WERI-Rb-1 (cell line): Measurements from ENCODE around the gene AKAP6.

Experiments
- DNase-seq: peaks from one replicate; pipeline ENCODE4 v3.0.0-alpha.2; 2020
- H3K27ac ChIP-seq: fragments of 250-450 bp; sonication (Bioruptor Pico); 2 replicates; pipeline ENCODE4 v1.5.1; 2020; ENCODE audit warnings: mild to moderate bottlenecking, moderate library complexity
- H3K27me3 ChIP-seq: fragments of 250-450 bp; sonication (Bioruptor Pico); 2 replicates; pipeline ENCODE4 v1.5.1; 2021; ENCODE audit warnings: mild to moderate bottlenecking, low read depth, moderate library complexity; ENCODE audit not compliant: insufficient read depth, severe bottlenecking
- H3K36me3 ChIP-seq: fragments of 250-450 bp; sonication (Bioruptor Pico); 2 replicates; pipeline ENCODE4 v1.5.1; 2020; ENCODE audit warnings: mild to moderate bottlenecking, moderate library complexity
- H3K4me3 ChIP-seq: 2 replicates; pipeline ENCODE4 v1.5.1; 2011; ENCODE audit warnings: low read depth, mild to moderate bottlenecking, control low read depth, low read length
- H3K9me3 ChIP-seq: fragments of 250-450 bp; sonication (Bioruptor Pico); 2 replicates; pipeline ENCODE4 v1.5.1; 2021; ENCODE audit warnings: mild to moderate bottlenecking, moderate library complexity; ENCODE audit not compliant: severe bottlenecking
- CTCF ChIP-seq: IDR thresholded peaks from 2 replicates; pipeline ENCODE4 v1.5.1; 2011; ENCODE audit warnings: low read depth, mild to moderate bottlenecking, control low read depth, inconsistent platforms, low read length

The AKAP6 gene

GRCh38 chr14:32719601-32720000 lies 390.5 kb downstream of the AKAP6 start:
- H3K36me3 ChIP-seq, result no peaks in the 10 kb centered on the region
- no peaks in the 10 kb centered on the region for H3K9me3 ChIP-seq
- no peak overlapping the region for H3K27ac ChIP-seq
- no peak for TF ChIP-seq CTCF
- H3K4me3 ChIP-seq, result no peak overlapping the region
- DNase-seq, result no peak
- no peaks in the 10 kb centered on the region for H3K27me3 ChIP-seq

- H3K27ac ChIP-seq, result no peak overlapping the region
- DNase-seq, result no peak
- no peak for TF ChIP-seq CTCF
Observed at GRCh38 chr14:32720927-32721326, 391.8 kb downstream of the AKAP6 start.

GRCh38 chr14:32722631-32723183 lies 393.6 kb downstream of the AKAP6 start:
- H3K27me3 ChIP-seq, result no peaks in the 10 kb centered on the region
- no peak overlapping the region for H3K4me3 ChIP-seq
- TF ChIP-seq CTCF, result no peak
- no peak overlapping the region for H3K27ac ChIP-seq
- no peaks in the 10 kb centered on the region for H3K9me3 ChIP-seq
- H3K36me3 ChIP-seq, result no peaks in the 10 kb centered on the region
- no peak for DNase-seq

More at GRCh38 chr14:32720927-32721326, 391.8 kb downstream of the AKAP6 start:
- no peak overlapping the region for H3K4me3 ChIP-seq
- no peaks in the 10 kb centered on the region for H3K36me3 ChIP-seq
- no peaks in the 10 kb centered on the region for H3K27me3 ChIP-seq
- no peaks in the 10 kb centered on the region for H3K9me3 ChIP-seq

- no peak overlapping the region for H3K4me3 ChIP-seq
- TF ChIP-seq CTCF, result no peak
Observed at GRCh38 chr14:32724867-32725471, 395.9 kb downstream of the AKAP6 start.

GRCh38 chr14:32726516-32726915 lies 397.4 kb downstream of the AKAP6 start:
- H3K27me3 ChIP-seq, result no peaks in the 10 kb centered on the region
- DNase-seq, result no peak
- H3K4me3 ChIP-seq, result no peak overlapping the region
- no peak overlapping the region for H3K27ac ChIP-seq
- no peaks in the 10 kb centered on the region for H3K36me3 ChIP-seq
- no peak for TF ChIP-seq CTCF
- no peaks in the 10 kb centered on the region for H3K9me3 ChIP-seq

More at GRCh38 chr14:32724867-32725471, 395.9 kb downstream of the AKAP6 start:
- no peaks in the 10 kb centered on the region for H3K36me3 ChIP-seq
- no peaks in the 10 kb centered on the region for H3K27me3 ChIP-seq
- H3K9me3 ChIP-seq, result no peaks in the 10 kb centered on the region
- no peak for DNase-seq
- no peak overlapping the region for H3K27ac ChIP-seq

GRCh38 chr14:32727832-32728231 lies 398.7 kb downstream of the AKAP6 start:
- Histone ChIP-seq H3K36me3 (no peaks in the 10 kb centered on the region), H3K9me3 (no peaks in the 10 kb centered on the region), H3K4me3 (no peak overlapping the region), H3K27ac (no peak overlapping the region), H3K27me3 (no peaks in the 10 kb centered on the region)
- no peak for TF ChIP-seq CTCF
- no peak for DNase-seq
